ENCODE results near the gene KANK4.

Gene KANK4

GRCh38 chr1:62318320-62318755, 896 bp downstream of the KANK4 start:
- no peaks in the 10 kb centered on the region for H3K4me1 Mint-ChIP-seq
- no peak overlapping the region for H3K4me3 Mint-ChIP-seq
- H3K36me3 Mint-ChIP-seq, result no peaks in the 10 kb centered on the region
- H3K9me3 Mint-ChIP-seq, result no peaks in the 10 kb centered on the region
- H3K27ac Mint-ChIP-seq, result no peak overlapping the region
- ATAC-seq (no peak), DNase-seq (ENCODE audit: low spot score in 2 of 2) (no peak)

- no peaks in the 10 kb centered on the region for H3K9me3 Mint-ChIP-seq
- ATAC-seq, result no peak
- H3K4me3 Mint-ChIP-seq, result no peak overlapping the region
- no peak overlapping the region for H3K27ac Mint-ChIP-seq
- no peaks in the 10 kb centered on the region for H3K36me3 Mint-ChIP-seq
- H3K4me1 Mint-ChIP-seq, result no peaks in the 10 kb centered on the region
- no peak for DNase-seq (ENCODE audit: low spot score in 2 of 2)
These were observed 2.0 kb downstream of the KANK4 start for GRCh38 chr1:62317021-62317768.

GRCh38 chr1:62316135-62316534, 3.1 kb downstream of the KANK4 start:
- Mint-ChIP-seq H3K9me3 (no peaks in the 10 kb centered on the region), H3K27ac (no peak overlapping the region), H3K4me3 (no peak overlapping the region), H3K36me3 (no peaks in the 10 kb centered on the region), H3K4me1 (no peaks in the 10 kb centered on the region)
- no peak for DNase-seq (ENCODE audit: low spot score in 2 of 2)
- peak; percentile 16 for ATAC-seq

GRCh38 chr1:62315387-62315786, 3.8 kb downstream of the KANK4 start:
- no peak overlapping the region for H3K27ac Mint-ChIP-seq
- H3K36me3 Mint-ChIP-seq, result no peaks in the 10 kb centered on the region
- no peaks in the 10 kb centered on the region for H3K9me3 Mint-ChIP-seq
- no peak for DNase-seq (ENCODE audit: low spot score in 2 of 2)
- H3K4me3 Mint-ChIP-seq, result no peak overlapping the region
- no peaks in the 10 kb centered on the region for H3K4me1 Mint-ChIP-seq
- no peak for ATAC-seq

- Mint-ChIP-seq H3K4me1 (no peaks in the 10 kb centered on the region), H3K9me3 (no peaks in the 10 kb centered on the region), H3K4me3 (no peak overlapping the region), H3K36me3 (no peaks in the 10 kb centered on the region), H3K27ac (no peak overlapping the region)
- ATAC-seq, result no peak
- DNase-seq (ENCODE audit: low spot score in 2 of 2), result no peak
These were observed 4.5 kb downstream of the KANK4 start for GRCh38 chr1:62314454-62315350.

- no peak for DNase-seq (ENCODE audit: low spot score in 2 of 2)
- no peaks in the 10 kb centered on the region for H3K36me3 Mint-ChIP-seq
- H3K4me1 Mint-ChIP-seq, result no peaks in the 10 kb centered on the region
- H3K27ac Mint-ChIP-seq, result no peak overlapping the region
- no peak overlapping the region for H3K4me3 Mint-ChIP-seq
- ATAC-seq, result no peak
- H3K9me3 Mint-ChIP-seq, result no peaks in the 10 kb centered on the region
These were observed 6.5 kb downstream of the KANK4 start for GRCh38 chr1:62312698-62313097.

- Mint-ChIP-seq H3K36me3 (no peaks in the 10 kb centered on the region), H3K9me3 (no peaks in the 10 kb centered on the region), H3K4me1 (no peaks in the 10 kb centered on the region), H3K4me3 (no peak overlapping the region), H3K27ac (no peak overlapping the region)
- ATAC-seq, result no peak
- DNase-seq (ENCODE audit: low spot score in 2 of 2), result no peak
These were observed 7.7 kb downstream of the KANK4 start for GRCh38 chr1:62311473-62311943.

- Mint-ChIP-seq H3K4me3 (no peak overlapping the region), H3K4me1 (no peaks in the 10 kb centered on the region), H3K27ac (no peak overlapping the region), H3K36me3 (no peaks in the 10 kb centered on the region), H3K9me3 (no peaks in the 10 kb centered on the region)
- no peak for DNase-seq (ENCODE audit: low spot score in 2 of 2)
- no peak for ATAC-seq
These were observed 9.3 kb downstream of the KANK4 start for GRCh38 chr1:62309906-62310305.

GRCh38 chr1:62308606-62309005, 10.6 kb downstream of the KANK4 start:
- DNase-seq (ENCODE audit: low spot score in 2 of 2) (no peak), ATAC-seq (peak; percentile 22)
- Mint-ChIP-seq H3K36me3 (no peaks in the 10 kb centered on the region), H3K4me3 (no peak overlapping the region), H3K27ac (no peak overlapping the region), H3K9me3 (no peaks in the 10 kb centered on the region), H3K4me1 (no peaks in the 10 kb centered on the region)

GRCh38 chr1:62307895-62308492, 11.2 kb downstream of the KANK4 start:
- Mint-ChIP-seq H3K36me3 (no peaks in the 10 kb centered on the region), H3K9me3 (no peaks in the 10 kb centered on the region), H3K4me1 (no peaks in the 10 kb centered on the region), H3K27ac (no peak overlapping the region), H3K4me3 (no peak overlapping the region)
- ATAC-seq, result peak; percentile 27
- DNase-seq (ENCODE audit: low spot score in 2 of 2), result no peak

- Mint-ChIP-seq H3K4me1 (no peaks in the 10 kb centered on the region), H3K36me3 (no peaks in the 10 kb centered on the region), H3K4me3 (no peak overlapping the region), H3K9me3 (no peaks in the 10 kb centered on the region), H3K27ac (no peak overlapping the region)
- DNase-seq (ENCODE audit: low spot score in 2 of 2), result no peak
- no peak for ATAC-seq
These were observed 11.8 kb downstream of the KANK4 start for GRCh38 chr1:62307446-62307845.

- no peaks in the 10 kb centered on the region for H3K36me3 Mint-ChIP-seq
- no peak overlapping the region for H3K4me3 Mint-ChIP-seq
- DNase-seq (ENCODE audit: low spot score in 2 of 2) (no peak), ATAC-seq (no peak)
- H3K27ac Mint-ChIP-seq, result no peak overlapping the region
- H3K4me1 Mint-ChIP-seq, result no peaks in the 10 kb centered on the region
- H3K9me3 Mint-ChIP-seq, result no peaks in the 10 kb centered on the region
These were observed 13.2 kb downstream of the KANK4 start for GRCh38 chr1:62306065-62306464.

- H3K4me1 Mint-ChIP-seq, result no peaks in the 10 kb centered on the region
- no peak overlapping the region for H3K4me3 Mint-ChIP-seq
- ATAC-seq (no peak), DNase-seq (ENCODE audit: low spot score in 2 of 2) (no peak)
- no peak overlapping the region for H3K27ac Mint-ChIP-seq
- H3K9me3 Mint-ChIP-seq, result no peaks in the 10 kb centered on the region
- H3K36me3 Mint-ChIP-seq, result no peaks in the 10 kb centered on the region
These were observed 14.3 kb downstream of the KANK4 start for GRCh38 chr1:62304975-62305374.

GRCh38 chr1:62304515-62304914, 14.7 kb downstream of the KANK4 start:
- no peaks in the 10 kb centered on the region for H3K4me1 Mint-ChIP-seq
- no peak overlapping the region for H3K27ac Mint-ChIP-seq
- no peak for ATAC-seq
- DNase-seq (ENCODE audit: low spot score in 2 of 2), result no peak
- H3K9me3 Mint-ChIP-seq, result no peaks in the 10 kb centered on the region
- H3K36me3 Mint-ChIP-seq, result no peaks in the 10 kb centered on the region
- no peak overlapping the region for H3K4me3 Mint-ChIP-seq

- Mint-ChIP-seq H3K27ac (no peak overlapping the region), H3K4me3 (no peak overlapping the region), H3K9me3 (no peaks in the 10 kb centered on the region), H3K4me1 (no peaks in the 10 kb centered on the region), H3K36me3 (no peaks in the 10 kb centered on the region)
- no peak for DNase-seq (ENCODE audit: low spot score in 2 of 2)
- ATAC-seq, result no peak
These were observed 17.4 kb downstream of the KANK4 start for GRCh38 chr1:62301726-62302390.

All from stimulated activated effector memory CD8-positive, alpha-beta T cell treated with anti-CD3 and anti-CD28 coated beads, Interleukin-12 subunit alpha, Interleukin-12 subunit beta, amount 100 ng/mL, for 72 hours (primary cell).